ENCODE results near the gene GPR108. TPM values are rescaled to one million over a fixed set of nuclear protein-coding genes. Genes with fewer than 3 reads are reported as not detected.

Gene GPR108
- total RNA-seq, 1 experiment from 2014 or later, result 53.6 TPM

- H3K27me3 ChIP-seq (replicated peaks; ENCODE audit: control insufficient read depth, insufficient read depth, low read length), result no peaks in the 10 kb centered on the region
- no peaks in the 10 kb centered on the region for H3K36me3 ChIP-seq (ENCODE audit: control insufficient read depth, insufficient read depth, low read length)
- intact Hi-C loops (cut with micrococcal nuclease; ENCODE audit: unreplicated experiment), result no loop called here
- ChIA-PET CTCF (no interaction called here), POLR2A (no interaction called here)
- H3K4me3 ChIP-seq (ENCODE audit: low read depth, low read length), result no peak overlapping the region
- no peak for DNase-seq
- H3K4me1 Mint-ChIP-seq (ENCODE audit: low read depth, unreplicated experiment), result no peaks in the 10 kb centered on the region
- no peak overlapping the region for H3K4me3 Mint-ChIP-seq (ENCODE audit: unreplicated experiment)
- no peaks in the 10 kb centered on the region for H3K4me1 ChIP-seq
- no TSS peak for BruUV-seq (replicated peaks)
- TF ChIP-seq CTCF (IDR thresholded peaks at IDR 0.05; ENCODE audit: insufficient read depth in 1 of 2, low read depth in 1 of 2, low read length in 1 of 2, severe bottlenecking in 1 of 2, unreplicated experiment in 1 of 2), result no peak
- H3K9me3 Mint-ChIP-seq (ENCODE audit: unreplicated experiment), result no peaks in the 10 kb centered on the region
- no peak overlapping the region for H3K27ac Mint-ChIP-seq (ENCODE audit: unreplicated experiment)
- H3K36me3 Mint-ChIP-seq (ENCODE audit: insufficient read depth, unreplicated experiment), result no peaks in the 10 kb centered on the region
- H3K9me3 ChIP-seq, result no peaks in the 10 kb centered on the region
- peaks cover 9% of the 10 kb centered on the region for H3K27me3 Mint-ChIP-seq (ENCODE audit: insufficient read depth, unreplicated experiment)
These were observed 30.8 kb downstream of the GPR108 start for GRCh38 chr19:6706633-6706958.

- Histone ChIP-seq H3K4me3 (ENCODE audit: low read depth, low read length) (no peak overlapping the region), H3K4me1 (no peaks in the 10 kb centered on the region), H3K27me3 (replicated peaks; ENCODE audit: control insufficient read depth, insufficient read depth, low read length) (no peaks in the 10 kb centered on the region), H3K36me3 (ENCODE audit: control insufficient read depth, insufficient read depth, low read length) (no peaks in the 10 kb centered on the region), H3K9me3 (no peaks in the 10 kb centered on the region)
- intact Hi-C loops (cut with micrococcal nuclease; ENCODE audit: unreplicated experiment), result no loop called here
- Mint-ChIP-seq H3K27ac (ENCODE audit: unreplicated experiment) (no peak overlapping the region), H3K36me3 (ENCODE audit: insufficient read depth, unreplicated experiment) (no peaks in the 10 kb centered on the region), H3K27me3 (ENCODE audit: insufficient read depth, unreplicated experiment) (peaks cover 9% of the 10 kb centered on the region), H3K4me1 (ENCODE audit: low read depth, unreplicated experiment) (no peaks in the 10 kb centered on the region), H3K4me3 (ENCODE audit: unreplicated experiment) (no peak overlapping the region), H3K9me3 (ENCODE audit: unreplicated experiment) (no peaks in the 10 kb centered on the region)
- ChIA-PET CTCF (no interaction called here), POLR2A (no interaction called here)
- BruUV-seq (replicated peaks), result no TSS peak
- no peak for DNase-seq
- no peak for TF ChIP-seq CTCF (IDR thresholded peaks at IDR 0.05; ENCODE audit: insufficient read depth in 1 of 2, low read depth in 1 of 2, low read length in 1 of 2, severe bottlenecking in 1 of 2, unreplicated experiment in 1 of 2)
These were observed 31.3 kb downstream of the GPR108 start for GRCh38 chr19:6705931-6706632.

- POLR2A ChIA-PET, result no interaction called here
- Mint-ChIP-seq H3K9me3 (ENCODE audit: unreplicated experiment) (no peaks in the 10 kb centered on the region), H3K27ac (ENCODE audit: unreplicated experiment) (no peak overlapping the region), H3K4me1 (ENCODE audit: low read depth, unreplicated experiment) (no peaks in the 10 kb centered on the region), H3K27me3 (ENCODE audit: insufficient read depth, unreplicated experiment) (no peaks in the 10 kb centered on the region), H3K36me3 (ENCODE audit: insufficient read depth, unreplicated experiment) (no peaks in the 10 kb centered on the region), H3K4me3 (ENCODE audit: unreplicated experiment) (no peak overlapping the region)
- Histone ChIP-seq H3K4me3 (ENCODE audit: low read depth, low read length) (no peak overlapping the region), H3K9me3 (no peaks in the 10 kb centered on the region), H3K4me1 (no peaks in the 10 kb centered on the region), H3K36me3 (ENCODE audit: control insufficient read depth, insufficient read depth, low read length) (no peaks in the 10 kb centered on the region), H3K27me3 (replicated peaks; ENCODE audit: control insufficient read depth, insufficient read depth, low read length) (no peaks in the 10 kb centered on the region)
- no peak for DNase-seq
- intact Hi-C loops (cut with micrococcal nuclease; ENCODE audit: unreplicated experiment), result no loop called here
- CTCF ChIA-PET, result no interaction called here
- no TSS peak for BruUV-seq (replicated peaks)
- TF ChIP-seq CTCF (IDR thresholded peaks at IDR 0.05; ENCODE audit: insufficient read depth in 1 of 2, low read depth in 1 of 2, low read length in 1 of 2, severe bottlenecking in 1 of 2, unreplicated experiment in 1 of 2), result no peak
These were observed 36.6 kb downstream of the GPR108 start for GRCh38 chr19:6700586-6701316.

Measured in Caco-2 (cell line).